ENCODE measurements around the gene NADSYN1. TPM values are rescaled to one million over a fixed set of nuclear protein-coding genes. Genes with fewer than 3 reads are reported as not detected.

The NADSYN1 gene
- total RNA-seq, 1 donor from 2014 or later = 117 TPM

DNA sequence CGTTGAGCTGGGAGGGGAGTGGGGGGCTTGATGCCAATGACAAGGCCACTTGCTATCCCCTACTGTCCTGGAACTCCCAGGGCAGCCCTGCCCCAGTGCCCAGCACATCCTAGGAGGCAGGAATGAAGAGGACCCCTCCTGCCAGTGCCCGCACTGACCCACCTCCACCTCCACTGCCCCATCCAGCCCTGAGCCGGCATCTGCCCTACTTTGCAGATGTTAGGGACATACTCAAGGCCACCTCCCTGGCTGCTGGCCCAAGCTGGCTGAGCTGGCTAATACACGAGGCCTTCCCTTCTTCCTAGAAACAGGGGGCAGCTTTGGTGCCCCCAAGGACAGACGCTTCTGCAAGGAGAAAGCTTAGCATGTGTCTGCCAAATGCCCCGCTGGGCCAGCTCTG, 15.6 kb upstream of the NADSYN1 start:
- H3K27me3 Mint-ChIP-seq (ENCODE audit: low read depth) = no peaks in the 10 kb centered on the region
- H3K4me1 Mint-ChIP-seq (ENCODE audit: low read depth) = no peaks in the 10 kb centered on the region
- H3K36me3 Mint-ChIP-seq (ENCODE audit: low read depth) = peaks cover 58% of the 10 kb centered on the region
- no peaks in the 10 kb centered on the region for H3K9me3 Mint-ChIP-seq
- intact Hi-C loops (cut with micrococcal nuclease) = no loop called here
- H3K27ac Mint-ChIP-seq = no peak overlapping the region
- H3K4me3 Mint-ChIP-seq (ENCODE audit: low read depth) = no peak overlapping the region
- no peak for DNase-seq (ENCODE audit: low spot score)

- Mint-ChIP-seq H3K4me3 (ENCODE audit: low read depth) (no peak overlapping the region), H3K36me3 (ENCODE audit: low read depth) (peaks cover 61% of the 10 kb centered on the region), H3K9me3 (no peaks in the 10 kb centered on the region), H3K4me1 (ENCODE audit: low read depth) (no peaks in the 10 kb centered on the region), H3K27ac (no peak overlapping the region), H3K27me3 (ENCODE audit: low read depth) (no peaks in the 10 kb centered on the region)
- intact Hi-C loops (cut with micrococcal nuclease) = no loop called here
- DNase-seq (ENCODE audit: low spot score) = no peak
Observed at GRCh38 chr11:71437879-71438278, 15.1 kb upstream of the NADSYN1 start.

DNA sequence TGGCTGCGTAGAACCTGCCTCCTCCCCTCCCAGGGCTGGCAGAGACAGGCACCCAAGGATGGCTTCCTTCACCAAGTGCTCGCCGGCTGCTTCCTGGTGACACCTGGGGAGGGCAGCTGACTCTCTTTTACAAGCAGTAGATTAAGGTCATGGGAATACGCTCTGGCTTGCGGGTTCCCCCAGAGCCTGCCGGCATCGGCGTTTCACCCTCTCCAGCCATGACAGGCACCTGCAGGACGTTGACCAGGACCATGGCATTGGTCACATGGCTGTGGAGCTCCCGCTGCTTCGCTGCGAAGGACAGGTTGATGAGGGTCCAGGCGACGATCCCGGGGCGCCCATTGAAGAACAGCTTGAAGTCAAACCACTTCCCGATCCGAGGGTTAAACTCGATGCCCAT, 14.4 kb upstream of the NADSYN1 start:
- no peaks in the 10 kb centered on the region for H3K9me3 Mint-ChIP-seq
- intact Hi-C loops (cut with micrococcal nuclease) = no loop called here
- no peak overlapping the region for H3K27ac Mint-ChIP-seq
- no peak for DNase-seq (ENCODE audit: low spot score)
- no peak overlapping the region for H3K4me3 Mint-ChIP-seq (ENCODE audit: low read depth)
- peaks cover 69% of the 10 kb centered on the region for H3K36me3 Mint-ChIP-seq (ENCODE audit: low read depth)
- H3K27me3 Mint-ChIP-seq (ENCODE audit: low read depth) = no peaks in the 10 kb centered on the region
- no peaks in the 10 kb centered on the region for H3K4me1 Mint-ChIP-seq (ENCODE audit: low read depth)

GRCh38 chr11:71440021-71440755, 12.8 kb upstream of the NADSYN1 start:
- Mint-ChIP-seq H3K4me3 (ENCODE audit: low read depth) (no peak overlapping the region), H3K36me3 (ENCODE audit: low read depth) (peaks cover 72% of the 10 kb centered on the region)
- intact Hi-C loops (cut with micrococcal nuclease) = no loop called here

DNA sequence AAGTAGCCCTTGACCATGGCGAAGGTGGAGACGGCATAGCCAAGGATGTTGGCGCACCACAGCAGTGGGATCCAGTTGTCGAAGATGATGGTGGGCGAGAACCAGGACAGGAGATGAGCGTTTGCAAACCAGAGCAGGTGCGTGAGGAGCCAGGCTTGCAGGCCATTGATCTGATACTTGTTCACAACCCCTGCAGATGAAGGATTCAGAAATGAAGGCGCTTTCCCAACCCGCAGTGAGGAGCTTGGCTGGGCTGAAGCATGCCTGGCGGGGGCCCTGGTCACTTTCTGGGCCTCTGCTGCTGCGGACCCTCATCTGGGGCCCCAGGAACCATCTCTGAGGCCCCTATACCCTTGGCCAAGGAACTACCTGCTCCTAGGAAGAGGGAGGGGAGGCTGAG, 11.8 kb upstream of the NADSYN1 start:
- Mint-ChIP-seq H3K4me3 (ENCODE audit: low read depth) (no peak overlapping the region), H3K27ac (no peak overlapping the region), H3K9me3 (peaks cover 6% of the 10 kb centered on the region), H3K4me1 (ENCODE audit: low read depth) (peaks cover 12% of the 10 kb centered on the region), H3K27me3 (ENCODE audit: low read depth) (no peaks in the 10 kb centered on the region), H3K36me3 (ENCODE audit: low read depth) (peaks cover 79% of the 10 kb centered on the region)
- intact Hi-C loops (cut with micrococcal nuclease) = no loop called here
- DNase-seq (ENCODE audit: low spot score) = no peak

More at GRCh38 chr11:71440021-71440755, 12.8 kb upstream of the NADSYN1 start:
- no peak for DNase-seq (ENCODE audit: low spot score)
- no peaks in the 10 kb centered on the region for H3K27me3 Mint-ChIP-seq (ENCODE audit: low read depth)
- H3K27ac Mint-ChIP-seq = no peak overlapping the region
- H3K9me3 Mint-ChIP-seq = no peaks in the 10 kb centered on the region
- peaks cover 3% of the 10 kb centered on the region for H3K4me1 Mint-ChIP-seq (ENCODE audit: low read depth)

DNA sequence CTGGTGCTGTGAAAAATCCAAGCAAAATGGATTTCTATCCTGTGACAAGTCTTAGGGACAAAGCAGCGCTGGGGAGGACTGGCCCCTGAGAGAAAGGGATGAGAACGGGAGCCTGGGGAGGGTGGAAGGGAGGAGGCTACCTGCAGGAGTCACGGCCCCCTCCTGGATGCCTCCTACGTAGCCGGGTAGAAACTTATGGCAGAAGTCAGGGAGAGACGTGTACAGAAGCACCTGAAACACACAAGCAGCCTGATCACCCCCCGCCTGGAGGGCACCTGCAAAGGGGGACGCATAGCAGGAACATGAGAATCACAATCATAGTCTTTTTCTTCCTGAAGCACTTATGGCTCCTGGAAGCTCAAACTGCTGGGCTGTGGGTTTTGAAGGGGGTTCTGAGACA, 10.9 kb upstream of the NADSYN1 start:
- Mint-ChIP-seq H3K27me3 (ENCODE audit: low read depth) (no peaks in the 10 kb centered on the region), H3K27ac (no peak overlapping the region), H3K4me1 (ENCODE audit: low read depth) (peaks cover 18% of the 10 kb centered on the region), H3K9me3 (peaks cover 7% of the 10 kb centered on the region), H3K4me3 (ENCODE audit: low read depth) (no peak overlapping the region), H3K36me3 (ENCODE audit: low read depth) (peaks cover 84% of the 10 kb centered on the region)
- intact Hi-C loops (cut with micrococcal nuclease) = no loop called here
- no peak for DNase-seq (ENCODE audit: low spot score)

DNA sequence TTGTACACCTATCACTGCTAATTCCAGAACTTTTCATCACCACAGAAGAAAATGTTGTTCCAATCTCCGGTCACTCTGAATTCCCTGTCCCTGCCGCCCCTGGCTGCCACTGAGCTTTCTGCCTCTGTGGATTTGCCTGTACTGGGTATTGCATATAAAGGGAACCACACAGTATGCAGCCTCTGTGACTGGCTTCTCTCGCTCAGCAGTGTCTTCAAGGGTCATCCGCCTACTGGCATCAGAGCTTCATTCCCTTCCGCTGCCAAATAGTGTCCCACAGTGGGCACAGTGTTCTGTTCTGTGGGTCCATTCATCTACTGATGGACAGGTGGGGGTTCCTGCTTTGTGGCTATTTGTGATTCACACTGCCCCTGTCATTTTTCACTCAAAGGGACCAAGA, 10.1 kb upstream of the NADSYN1 start:
- DNase-seq (ENCODE audit: low spot score) = no peak
- intact Hi-C loops (cut with micrococcal nuclease) = no loop called here
- H3K9me3 Mint-ChIP-seq = peaks cover 7% of the 10 kb centered on the region
- H3K27me3 Mint-ChIP-seq (ENCODE audit: low read depth) = no peaks in the 10 kb centered on the region
- peaks cover 23% of the 10 kb centered on the region for H3K4me1 Mint-ChIP-seq (ENCODE audit: low read depth)
- H3K4me3 Mint-ChIP-seq (ENCODE audit: low read depth) = no peak overlapping the region
- no peak overlapping the region for H3K27ac Mint-ChIP-seq
- peaks cover 85% of the 10 kb centered on the region for H3K36me3 Mint-ChIP-seq (ENCODE audit: low read depth)

DNA sequence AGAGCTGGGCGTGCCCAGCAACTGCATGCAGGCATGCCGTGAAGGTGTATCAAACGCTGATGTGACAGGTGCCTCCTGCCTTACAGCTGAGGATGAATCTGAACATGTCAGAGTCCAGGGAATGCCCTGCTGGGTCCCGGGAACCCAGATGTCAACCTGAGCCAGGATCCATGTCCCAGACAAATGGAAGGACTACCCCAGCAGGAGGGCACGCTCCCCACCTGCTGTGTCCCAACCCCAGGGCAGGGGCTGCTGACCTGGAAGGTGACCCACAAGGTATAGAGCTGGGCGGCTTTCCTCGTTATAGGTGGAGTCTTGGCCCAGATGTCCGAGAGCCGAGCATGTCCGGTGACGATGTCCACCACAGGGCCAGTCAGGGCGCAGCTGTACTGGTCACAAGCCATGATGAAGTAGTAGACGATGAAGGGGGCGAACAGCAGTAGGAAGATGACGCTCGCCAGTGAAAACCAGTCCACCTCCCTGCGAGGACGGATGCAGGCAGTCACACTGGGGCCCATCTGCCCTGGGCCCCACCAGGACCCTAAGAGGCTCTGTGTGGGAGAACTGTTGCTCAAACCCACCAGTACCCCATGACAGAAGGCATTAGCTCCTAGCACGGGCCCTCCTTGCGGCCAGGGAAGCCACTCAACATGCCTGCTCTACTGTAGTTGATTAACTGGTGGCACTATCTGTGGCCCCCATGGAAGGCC, 9.1 kb upstream of the NADSYN1 start:
- H3K4me1 Mint-ChIP-seq (ENCODE audit: low read depth) = peaks cover 23% of the 10 kb centered on the region
- no peak overlapping the region for H3K4me3 Mint-ChIP-seq (ENCODE audit: low read depth)
- peaks cover 82% of the 10 kb centered on the region for H3K36me3 Mint-ChIP-seq (ENCODE audit: low read depth)
- intact Hi-C loops (cut with micrococcal nuclease) = no loop called here
- H3K27me3 Mint-ChIP-seq (ENCODE audit: low read depth) = no peaks in the 10 kb centered on the region
- H3K27ac Mint-ChIP-seq = no peak overlapping the region
- peaks cover 7% of the 10 kb centered on the region for H3K9me3 Mint-ChIP-seq
- DNase-seq (ENCODE audit: low spot score) = no peak

DNA sequence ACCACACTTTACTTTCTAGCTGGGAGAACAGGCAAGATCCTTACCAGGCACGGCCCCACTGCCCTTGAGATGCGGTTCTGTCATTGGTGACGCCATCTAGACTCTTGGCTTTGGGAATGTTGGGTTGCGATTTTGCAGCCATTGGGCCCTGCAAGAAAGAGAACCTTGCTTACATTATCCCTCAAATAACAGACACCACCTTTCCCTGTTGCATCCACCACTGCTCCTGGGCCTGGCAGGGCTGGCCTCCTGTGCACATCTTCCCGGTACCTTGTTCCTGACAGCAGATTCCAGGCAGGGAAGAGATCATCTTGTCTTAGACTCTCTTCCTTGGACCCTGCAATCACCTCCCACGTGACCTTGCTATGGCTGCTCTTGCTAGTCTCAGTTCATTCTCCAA, 8.2 kb upstream of the NADSYN1 start:
- no peak for DNase-seq (ENCODE audit: low spot score)
- peaks cover 27% of the 10 kb centered on the region for H3K4me1 Mint-ChIP-seq (ENCODE audit: low read depth)
- H3K27me3 Mint-ChIP-seq (ENCODE audit: low read depth) = no peaks in the 10 kb centered on the region
- H3K27ac Mint-ChIP-seq = no peak overlapping the region
- peaks cover 78% of the 10 kb centered on the region for H3K36me3 Mint-ChIP-seq (ENCODE audit: low read depth)
- no peak overlapping the region for H3K4me3 Mint-ChIP-seq (ENCODE audit: low read depth)
- H3K9me3 Mint-ChIP-seq = peaks cover 7% of the 10 kb centered on the region
- intact Hi-C loops (cut with micrococcal nuclease) = no loop called here

DNA sequence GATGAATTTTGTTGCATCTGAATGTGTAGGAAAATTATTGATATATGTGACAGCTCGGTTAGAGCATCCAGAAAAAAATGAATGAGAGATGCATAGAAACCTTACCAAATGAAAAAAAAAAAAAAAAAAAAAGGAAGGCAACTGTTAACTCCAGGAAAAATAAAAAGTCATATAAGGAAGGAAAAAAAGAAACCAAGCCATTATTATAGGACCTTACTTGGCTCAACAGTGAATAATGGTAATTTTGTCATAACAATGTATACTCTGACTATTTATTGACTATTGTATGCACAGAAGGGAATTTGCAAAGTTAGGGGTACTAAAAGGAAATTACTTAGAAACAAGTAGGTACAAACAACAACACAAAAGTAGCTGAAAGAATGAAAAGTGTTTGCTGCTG, 6.9 kb upstream of the NADSYN1 start:
- no peak for DNase-seq (ENCODE audit: low spot score)
- intact Hi-C loops (cut with micrococcal nuclease) = no loop called here
- Mint-ChIP-seq H3K9me3 (peaks cover 7% of the 10 kb centered on the region), H3K36me3 (ENCODE audit: low read depth) (peaks cover 64% of the 10 kb centered on the region), H3K27ac (no peak overlapping the region), H3K4me1 (ENCODE audit: low read depth) (peaks cover 39% of the 10 kb centered on the region), H3K4me3 (ENCODE audit: low read depth) (peak overlapping the region; percentile 66), H3K27me3 (ENCODE audit: low read depth) (no peaks in the 10 kb centered on the region)

DNA sequence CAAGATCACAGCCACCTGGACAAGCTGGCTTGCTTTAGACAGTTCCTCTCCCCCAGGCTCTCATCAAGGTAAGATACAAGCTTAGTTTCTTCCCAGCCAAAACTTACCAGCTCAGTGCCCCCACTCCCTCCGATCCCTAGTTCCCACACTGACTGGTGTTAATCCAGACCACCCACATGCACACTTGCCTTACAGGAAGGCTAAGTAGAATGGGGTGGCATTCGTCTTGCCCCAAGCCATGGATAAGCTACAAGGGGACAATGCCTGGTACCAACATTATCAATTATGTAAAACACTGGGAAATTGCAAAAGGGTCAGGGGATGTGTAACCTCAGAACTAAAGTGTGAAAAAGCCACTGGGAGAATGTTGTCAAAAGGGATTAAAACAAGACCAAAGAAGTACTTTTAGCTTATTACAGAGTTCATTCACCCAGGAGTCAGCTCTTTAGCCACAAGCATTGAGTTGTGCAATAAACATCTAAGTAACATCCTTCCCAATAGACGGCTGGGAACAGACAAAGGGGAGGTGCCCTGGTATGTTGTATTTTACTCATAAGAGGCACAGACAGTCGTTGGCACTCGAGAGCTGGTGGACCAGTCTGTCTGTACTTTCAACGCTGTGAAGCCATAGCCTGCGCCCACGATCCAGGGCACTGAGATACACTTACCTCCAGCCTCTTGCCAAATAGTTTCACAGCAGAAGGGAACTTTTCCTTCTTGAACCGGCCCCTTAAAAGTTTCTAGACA, 5.9 kb upstream of the NADSYN1 start:
- no peak for DNase-seq (ENCODE audit: low spot score)
- Mint-ChIP-seq H3K4me3 (ENCODE audit: low read depth) (peak overlapping the region; percentile 95), H3K36me3 (ENCODE audit: low read depth) (peaks cover 58% of the 10 kb centered on the region), H3K4me1 (ENCODE audit: low read depth) (peaks cover 49% of the 10 kb centered on the region), H3K27me3 (ENCODE audit: low read depth) (no peaks in the 10 kb centered on the region), H3K27ac (peak overlapping the region; percentile 75), H3K9me3 (peaks cover 7% of the 10 kb centered on the region)
- intact Hi-C loops (cut with micrococcal nuclease) = no loop called here

GRCh38 chr11:71447791-71448256, 5.2 kb upstream of the NADSYN1 start:
- Mint-ChIP-seq H3K27ac (peak overlapping the region; percentile 75), H3K27me3 (ENCODE audit: low read depth) (no peaks in the 10 kb centered on the region), H3K4me3 (ENCODE audit: low read depth) (peak overlapping the region; percentile 95), H3K36me3 (ENCODE audit: low read depth) (peaks cover 55% of the 10 kb centered on the region), H3K9me3 (peaks cover 7% of the 10 kb centered on the region), H3K4me1 (ENCODE audit: low read depth) (peaks cover 52% of the 10 kb centered on the region)
- DNase-seq (ENCODE audit: low spot score) = no peak
- intact Hi-C loops (cut with micrococcal nuclease) = no loop called here

Data from activated T-helper 2 cell treated with anti-CD3 and anti-CD28 coated beads, Interferon-gamma antibody, Interleukin-2, Interleukin-4, amounts not matched to agents 10 μg/mL and 5 μg/mL and 100 μg/mL, durations not matched to agents 14 hours and 24 hours and 36 hours (primary cell).